Measurements from ENCODE around the gene NEMP1.
A peak's percentile ranks its signal among the peaks of the same experiment; 100 is the strongest.
"Not testable (repeated sequence)": the region's sequence is repeated elsewhere in the genome, so short reads cannot be mapped to it uniquely, and the experiment has no call there.

The NEMP1 gene

GRCh38 chr12:57057067-57057751, 21.4 kb downstream of the NEMP1 start:
- DNase-seq (ENCODE audit: low read depth), result peak; percentile 21

DNA sequence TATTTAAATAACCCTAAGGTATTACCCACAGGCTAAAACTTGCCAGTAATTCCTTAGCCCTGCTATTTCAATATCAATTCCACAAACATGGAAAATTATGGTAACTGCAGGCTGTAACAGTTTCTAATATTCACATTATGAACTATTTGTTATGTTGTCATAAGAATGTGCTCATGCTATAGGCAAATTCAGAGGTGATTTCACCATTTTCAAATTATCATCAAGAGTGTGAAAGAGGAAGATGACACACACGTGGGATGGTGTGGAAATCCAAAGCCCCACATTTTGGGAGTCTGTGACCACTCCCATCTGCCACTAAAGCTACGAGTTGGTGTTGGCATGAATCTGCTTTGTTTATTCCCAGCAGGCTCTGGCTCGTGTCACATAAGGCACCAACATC, 22.8 kb downstream of the NEMP1 start:
- DNase-seq (ENCODE audit: low read depth), result no peak

DNA sequence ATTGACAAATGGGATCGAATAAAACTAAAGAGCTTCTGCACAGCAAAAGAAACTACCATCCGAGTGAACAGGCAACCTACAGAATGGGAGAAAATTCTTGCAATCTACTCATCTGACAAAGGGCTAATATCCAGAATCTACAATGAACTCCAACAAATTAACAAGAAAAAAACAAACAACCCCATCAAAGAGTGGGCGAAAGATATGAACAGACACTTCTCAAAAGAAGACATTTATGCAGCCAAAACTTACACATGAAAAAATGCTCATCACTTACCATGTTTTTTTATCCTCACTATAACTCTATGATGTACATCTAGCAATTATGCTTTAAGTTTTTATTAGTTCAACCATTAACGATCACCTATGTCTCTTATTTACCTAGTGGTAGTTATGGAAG, 24.7 kb downstream of the NEMP1 start:
- not testable (repeated sequence) for DNase-seq (ENCODE audit: low read depth)

- DNase-seq (ENCODE audit: low read depth), result not testable (repeated sequence)
Measured at GRCh38 chr12:57053146-57053545, 25.4 kb downstream of the NEMP1 start.

- DNase-seq (ENCODE audit: low read depth), result no peak
Measured at GRCh38 chr12:57051011-57051410, 27.6 kb downstream of the NEMP1 start.

DNA sequence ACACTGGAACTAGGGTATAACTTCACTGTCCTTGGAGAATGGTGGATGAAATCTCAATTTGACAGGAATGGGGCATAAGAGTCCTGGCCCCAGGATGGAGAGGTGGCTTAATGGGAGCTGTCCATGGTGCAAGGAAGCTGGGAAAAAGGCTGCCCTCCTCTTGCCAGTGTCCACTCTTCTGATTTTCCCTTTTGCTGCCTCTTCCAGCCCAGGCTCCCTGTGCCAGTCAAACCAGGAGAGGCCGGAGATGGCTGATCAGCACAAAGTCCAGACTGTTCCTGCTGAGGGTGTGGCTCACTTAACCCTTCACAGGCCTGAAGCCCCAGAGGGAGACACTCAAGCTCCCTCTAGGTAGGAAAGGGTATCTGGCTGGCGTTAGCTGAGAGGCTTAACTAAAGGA, 28.7 kb downstream of the NEMP1 start, which contains the start of gene MYO1A:
MYO1A (minus strand) TSS at position 240 of the 400 bp plus-strand sequence. CDS start 1,806 bp downstream, outside the sequence.
- no peak for DNase-seq (ENCODE audit: low read depth)

- no peak for DNase-seq (ENCODE audit: low read depth)
Measured at GRCh38 chr12:57049119-57049446, 29.5 kb downstream of the NEMP1 start.

GRCh38 chr12:57048423-57049118, 30.0 kb downstream of the NEMP1 start:
- no peak for DNase-seq (ENCODE audit: low read depth)

GRCh38 chr12:57047981-57048380, 30.6 kb downstream of the NEMP1 start:
- no peak for DNase-seq (ENCODE audit: low read depth)

- DNase-seq (ENCODE audit: low read depth), result no peak
Measured at GRCh38 chr12:57046947-57047890, 31.4 kb downstream of the NEMP1 start.

GRCh38 chr12:57046086-57046791, 32.4 kb downstream of the NEMP1 start:
- DNase-seq (ENCODE audit: low read depth), result no peak

GRCh38 chr12:57044889-57045288, 33.7 kb downstream of the NEMP1 start:
- no peak for DNase-seq (ENCODE audit: low read depth)

DNA sequence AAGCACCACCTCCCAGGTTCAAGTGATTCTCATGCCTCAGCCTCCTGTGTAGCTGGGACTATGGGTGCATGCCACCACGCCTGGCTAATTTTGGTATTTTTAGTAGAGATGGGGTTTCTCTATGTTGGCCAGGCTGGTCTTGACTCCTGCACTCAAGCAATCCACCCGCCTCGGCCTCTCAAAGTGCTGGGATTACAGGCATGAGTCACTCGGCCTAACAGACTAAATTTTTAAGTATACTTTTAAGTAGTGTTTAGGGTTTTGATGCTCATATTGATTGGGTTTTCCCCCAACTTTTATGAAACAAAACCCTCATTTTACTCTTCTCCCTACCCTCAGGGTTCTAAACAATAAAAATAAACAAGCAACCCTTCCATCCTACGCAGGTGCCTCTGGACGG, 34.1 kb downstream of the NEMP1 start:
- no peak for DNase-seq (ENCODE audit: low read depth)

DNA sequence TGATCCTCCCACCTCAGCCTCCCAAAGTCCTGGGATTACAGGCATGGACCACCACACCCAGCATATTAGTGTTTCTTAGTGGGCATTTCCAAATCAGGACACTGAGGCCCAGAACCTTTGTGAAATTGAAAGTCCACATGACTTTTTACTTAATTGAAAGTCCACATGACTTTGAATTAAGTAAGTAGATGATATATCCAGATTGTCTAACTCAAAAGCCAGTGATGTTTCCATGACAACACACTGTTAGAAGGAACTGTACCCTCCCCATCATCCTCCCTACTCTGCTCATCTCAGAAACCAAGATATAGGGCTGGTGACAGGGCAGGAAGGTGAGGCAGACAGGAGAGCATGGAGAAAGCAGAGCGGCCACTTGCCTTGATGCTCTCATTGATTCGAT, 35.9 kb downstream of the NEMP1 start:
- DNase-seq (ENCODE audit: low read depth), result no peak

GRCh38 chr12:57040750-57041149, 37.8 kb downstream of the NEMP1 start:
- no peak for DNase-seq (ENCODE audit: low read depth)

GRCh38 chr12:57040211-57040610, 38.4 kb downstream of the NEMP1 start:
- DNase-seq (ENCODE audit: low read depth), result no peak

DNA sequence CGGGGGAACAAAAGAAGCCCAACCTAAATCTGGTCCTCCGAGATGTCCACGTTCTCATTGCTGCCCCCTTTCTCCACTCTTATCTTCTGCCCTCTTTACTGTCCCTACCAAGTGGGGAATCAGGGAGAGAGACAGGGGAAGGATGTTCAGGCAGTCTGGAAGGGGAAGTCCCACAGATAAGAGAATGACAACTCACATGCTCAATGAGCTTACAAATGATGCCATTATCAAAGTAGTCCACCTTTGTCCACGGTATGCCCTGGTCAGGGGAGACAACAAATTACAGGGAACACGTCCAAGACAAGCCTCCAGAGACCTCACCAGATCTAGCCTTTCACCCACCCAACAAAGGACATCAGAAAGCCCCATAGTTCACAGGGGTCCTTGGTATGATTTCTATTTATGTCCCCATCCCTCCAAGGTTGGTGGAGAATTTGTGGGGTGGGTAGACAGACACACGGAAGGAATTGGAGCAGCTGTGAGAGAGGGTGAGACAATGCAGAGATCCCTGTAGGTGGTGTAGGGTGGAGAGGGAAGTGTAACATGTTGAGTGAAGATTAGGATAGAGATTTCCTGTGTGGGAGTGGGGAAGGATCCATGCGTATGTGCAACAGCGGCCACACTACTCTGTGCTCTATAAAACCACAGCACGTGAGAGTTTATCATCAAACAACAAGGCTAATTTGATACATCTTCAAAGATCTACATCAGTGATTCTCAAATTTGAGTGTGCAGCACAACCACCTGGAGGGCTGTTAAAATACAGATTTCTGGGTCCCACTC, 39.4 kb downstream of the NEMP1 start:
- DNase-seq (ENCODE audit: low read depth), result no peak

- DNase-seq (ENCODE audit: low read depth), result no peak
Measured at GRCh38 chr12:57037264-57037663, 41.3 kb downstream of the NEMP1 start.

- no peak for DNase-seq (ENCODE audit: low read depth)
Measured at GRCh38 chr12:57033431-57033830, 45.2 kb downstream of the NEMP1 start.

DNA sequence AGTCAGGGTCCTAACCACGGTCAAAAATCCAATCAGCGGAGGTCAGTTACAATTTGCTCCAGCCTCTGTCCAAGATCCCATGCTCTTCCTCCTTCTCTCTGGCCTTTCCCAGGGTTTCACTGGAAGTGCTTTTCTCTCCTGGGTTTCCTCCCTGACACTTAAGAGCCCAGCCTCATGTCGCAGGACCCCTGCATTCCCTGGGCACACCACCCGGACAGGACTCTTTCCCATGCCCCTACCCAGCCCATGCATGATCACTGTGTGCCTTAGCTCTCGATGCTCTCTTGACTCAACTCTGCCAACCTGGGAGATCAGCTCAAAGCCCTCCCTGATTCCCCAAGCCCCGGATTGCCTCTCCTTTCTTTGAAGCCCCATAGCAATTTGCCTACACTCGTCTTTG, 46.8 kb downstream of the NEMP1 start:
- no peak for DNase-seq (ENCODE audit: low read depth)

GRCh38 chr12:57031138-57031725, 47.4 kb downstream of the NEMP1 start:
- DNase-seq (ENCODE audit: low read depth), result no peak

Data from fibroblast of gingiva (primary cell).